ENCODE data around the gene URAD.

URAD gene

GRCh38 chr13:28001049-28001448 is 12.6 kb upstream of the URAD start:
- DNase-seq (ENCODE audit: extremely low read depth in 1 of 2, low read depth in 1 of 2) = no peak

- no peak for DNase-seq (ENCODE audit: extremely low read depth in 1 of 2, low read depth in 1 of 2)
Observed at GRCh38 chr13:28000567-28000966, 12.1 kb upstream of the URAD start.

- no peak for DNase-seq (ENCODE audit: extremely low read depth in 1 of 2, low read depth in 1 of 2)
Observed at GRCh38 chr13:27997904-27998522, 9.5 kb upstream of the URAD start.

- no peak for DNase-seq (ENCODE audit: extremely low read depth in 1 of 2, low read depth in 1 of 2)
Observed at GRCh38 chr13:27991881-27992280, 3.4 kb upstream of the URAD start.

GRCh38 chr13:27985600-27985999 is 2.9 kb downstream of the URAD start:
- DNase-seq (ENCODE audit: extremely low read depth in 1 of 2, low read depth in 1 of 2) = no peak

GRCh38 chr13:27982361-27982760 is 6.1 kb downstream of the URAD start:
- DNase-seq (ENCODE audit: extremely low read depth in 1 of 2, low read depth in 1 of 2) = no peak

- no peak for DNase-seq (ENCODE audit: extremely low read depth in 1 of 2, low read depth in 1 of 2)
Observed at GRCh38 chr13:27981006-27981708, 7.3 kb downstream of the URAD start.

GRCh38 chr13:27980280-27980998 is 8.1 kb downstream of the URAD start:
- DNase-seq (ENCODE audit: extremely low read depth in 1 of 2, low read depth in 1 of 2) = no peak

GRCh38 chr13:27979765-27980279 is 8.7 kb downstream of the URAD start:
- DNase-seq (ENCODE audit: extremely low read depth in 1 of 2, low read depth in 1 of 2) = no peak

- no peak for DNase-seq (ENCODE audit: extremely low read depth in 1 of 2, low read depth in 1 of 2)
Observed at GRCh38 chr13:27979001-27979643, 9.4 kb downstream of the URAD start.

- DNase-seq (ENCODE audit: extremely low read depth in 1 of 2, low read depth in 1 of 2) = no peak
Observed at GRCh38 chr13:27978301-27978968, 10.1 kb downstream of the URAD start.

- no peak for DNase-seq (ENCODE audit: extremely low read depth in 1 of 2, low read depth in 1 of 2)
Observed at GRCh38 chr13:27977476-27978300, 10.8 kb downstream of the URAD start.

- no peak for DNase-seq (ENCODE audit: extremely low read depth in 1 of 2, low read depth in 1 of 2)
Observed at GRCh38 chr13:27976362-27977091, 12.0 kb downstream of the URAD start.

- no peak for DNase-seq (ENCODE audit: extremely low read depth in 1 of 2, low read depth in 1 of 2)
Observed at GRCh38 chr13:27975564-27976361, 12.7 kb downstream of the URAD start.

- DNase-seq (ENCODE audit: extremely low read depth in 1 of 2, low read depth in 1 of 2) = no peak
Observed at GRCh38 chr13:27973961-27974662, 14.4 kb downstream of the URAD start.

- no peak for DNase-seq (ENCODE audit: extremely low read depth in 1 of 2, low read depth in 1 of 2)
Observed at GRCh38 chr13:27973291-27973690, 15.2 kb downstream of the URAD start.

GRCh38 chr13:27972478-27972820 is 16.0 kb downstream of the URAD start:
- DNase-seq (ENCODE audit: extremely low read depth in 1 of 2, low read depth in 1 of 2) = no peak
